PFSK-1 (cell line): ENCODE measurements around the gene DEGS2.

Source experiments
- POLR2AphosphoS5 ChIP-seq: IDR thresholded peaks from 2 replicates; pipeline ENCODE4 v1.6.1; 2012; ENCODE audit warnings: low read depth, mild to moderate bottlenecking, control low read depth, low read length, moderate library complexity
- TAF1 ChIP-seq: IDR thresholded peaks from 2 replicates; pipeline ENCODE4 v1.6.1; 2012; ENCODE audit warnings: low read length, control low read depth, borderline replicate concordance; ENCODE audit not compliant: insufficient read depth

DNA sequence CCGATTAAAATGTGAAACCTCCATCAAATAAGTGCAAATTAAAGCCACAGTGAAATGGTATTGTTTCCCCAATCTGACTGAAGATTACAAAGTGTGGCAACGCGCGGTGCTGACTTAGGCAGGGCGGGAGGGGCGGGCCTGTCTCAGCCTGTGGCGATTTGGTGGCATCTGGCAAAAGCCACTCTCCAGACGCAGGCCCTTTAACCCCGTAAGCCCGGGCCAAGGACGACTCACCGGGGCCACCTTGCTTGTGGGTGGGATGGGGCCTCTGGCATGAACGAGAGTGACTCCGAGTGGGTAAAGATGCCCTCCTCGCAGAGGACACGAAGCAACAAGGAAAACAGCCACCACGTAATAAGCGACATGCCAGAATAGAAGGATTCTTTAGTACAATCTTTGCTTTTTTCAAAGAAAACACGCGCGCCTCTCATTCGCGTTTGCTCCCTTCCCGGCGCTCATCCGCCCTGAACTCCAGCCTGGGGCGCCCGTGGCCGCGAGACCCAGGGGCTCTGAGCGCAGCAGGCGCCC, 815 bp downstream of the DEGS2 start:
- TF ChIP-seq POLR2AphosphoS5 (no peak), TAF1 (no peak)
